ENCODE measurements around the gene UBE2L5. TPM values are rescaled to one million over a fixed set of nuclear protein-coding genes. Genes with fewer than 3 reads are reported as not detected.

The UBE2L5 gene
- polyA plus RNA-seq, 1 donor = 0.28 TPM

GRCh38 chr13:30406779-30407416, 15.4 kb upstream of the UBE2L5 start:
- no peak for DNase-seq

GRCh38 chr13:30408319-30409101, 13.8 kb upstream of the UBE2L5 start:
- peak; percentile 91 for DNase-seq

GRCh38 chr13:30409886-30410704, 12.2 kb upstream of the UBE2L5 start:
- no peak for DNase-seq

- no peak for DNase-seq
Observed at GRCh38 chr13:30410705-30411125, 11.6 kb upstream of the UBE2L5 start.

- no peak for DNase-seq
Observed at GRCh38 chr13:30412346-30412745, 9.9 kb upstream of the UBE2L5 start.

GRCh38 chr13:30413842-30414241, 8.5 kb upstream of the UBE2L5 start:
- DNase-seq = no peak

- no peak for DNase-seq
Observed at GRCh38 chr13:30415430-30416030, 6.8 kb upstream of the UBE2L5 start.

GRCh38 chr13:30416471-30416870, 5.8 kb upstream of the UBE2L5 start:
- DNase-seq = no peak

GRCh38 chr13:30418075-30418716, 4.1 kb upstream of the UBE2L5 start:
- no peak for DNase-seq

GRCh38 chr13:30418717-30419459, 3.4 kb upstream of the UBE2L5 start:
- no peak for DNase-seq

- peak; percentile 93 for DNase-seq
Observed at GRCh38 chr13:30421093-30422053, 920 bp upstream of the UBE2L5 start.

GRCh38 chr13:30423891-30424290, 1.6 kb downstream of the UBE2L5 start:
- no peak for DNase-seq

GRCh38 chr13:30429235-30429634, 6.9 kb downstream of the UBE2L5 start:
- DNase-seq = no peak

- no peak for DNase-seq
Observed at GRCh38 chr13:30429721-30430694, 7.7 kb downstream of the UBE2L5 start.

- no peak for DNase-seq
Observed at GRCh38 chr13:30431269-30431940, 9.1 kb downstream of the UBE2L5 start.

GRCh38 chr13:30435911-30436451, 13.7 kb downstream of the UBE2L5 start:
- DNase-seq = no peak

GRCh38 chr13:30437177-30437576, 14.9 kb downstream of the UBE2L5 start:
- DNase-seq = no peak

GRCh38 chr13:30438286-30438685, 16.0 kb downstream of the UBE2L5 start:
- no peak for DNase-seq

Data from hindlimb muscle (tissue), 1 donor.